ENCODE data around the gene WDHD1. TPM values are rescaled to one million over a fixed set of nuclear protein-coding genes. Genes with fewer than 3 reads are reported as not detected.

The WDHD1 gene
- total RNA-seq, 1 donor from 2014 or later = 1.6 TPM

DNA sequence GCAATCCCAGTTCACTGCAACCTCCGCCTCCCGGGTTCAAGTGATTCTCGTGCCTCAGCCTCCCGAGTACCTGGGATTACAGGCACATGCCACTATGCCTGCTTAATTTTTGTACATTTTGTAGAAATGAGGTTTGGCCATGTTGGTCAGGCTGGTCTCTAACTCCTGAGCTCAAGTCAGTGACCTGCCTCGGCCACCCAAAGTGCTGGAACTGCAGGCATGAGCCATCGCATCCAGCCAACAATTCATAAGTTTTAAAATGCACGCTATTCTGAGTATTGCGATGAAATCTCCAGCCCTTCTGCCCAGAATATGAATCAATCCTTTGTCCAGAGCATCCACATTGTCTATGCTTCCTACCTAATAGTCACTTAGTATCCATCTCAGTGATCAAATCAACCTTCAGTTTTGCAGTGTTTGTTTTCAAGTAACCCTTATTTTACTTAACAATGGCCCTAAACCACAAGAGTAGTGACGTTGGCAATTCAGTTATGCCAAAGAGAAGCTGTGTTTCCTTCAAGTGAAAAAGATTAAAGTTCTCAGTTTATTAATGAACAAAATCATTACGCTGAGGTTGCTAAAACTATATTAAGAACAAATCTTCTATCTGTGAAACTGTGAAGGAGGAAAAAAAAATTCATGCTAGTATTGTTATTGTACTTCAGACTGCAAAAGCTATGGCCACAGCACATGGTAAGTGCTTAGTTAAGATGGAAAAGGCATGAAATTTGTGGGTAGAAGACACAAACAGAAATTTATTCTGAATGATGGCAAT lies 135.2 kb downstream of the WDHD1 start:
- no peak for ATAC-seq
- no peak for DNase-seq
- intact Hi-C loops (cut with micrococcal nuclease) = no loop called here

DNA sequence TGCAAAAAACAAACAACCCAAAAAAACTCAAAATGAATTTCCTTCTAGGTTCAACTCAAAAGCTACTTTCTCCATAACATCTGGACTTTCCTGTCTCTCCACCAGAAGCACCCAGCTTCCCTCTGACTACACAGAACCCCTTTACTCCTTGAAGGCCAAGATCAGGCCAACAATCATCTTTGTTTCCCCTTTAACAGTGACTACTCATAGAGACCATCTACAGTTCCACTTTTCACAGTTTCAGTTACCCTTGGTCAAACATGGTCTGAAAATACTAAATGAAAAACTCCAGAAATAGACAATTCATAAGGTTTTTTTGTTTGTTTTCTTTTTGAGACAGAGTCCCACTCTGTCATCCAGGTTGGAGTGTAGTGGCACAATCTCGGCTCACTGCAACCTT lies 136.1 kb downstream of the WDHD1 start:
- DNase-seq = no peak
- intact Hi-C loops (cut with micrococcal nuclease) = no loop called here
- no peak for ATAC-seq

DNA sequence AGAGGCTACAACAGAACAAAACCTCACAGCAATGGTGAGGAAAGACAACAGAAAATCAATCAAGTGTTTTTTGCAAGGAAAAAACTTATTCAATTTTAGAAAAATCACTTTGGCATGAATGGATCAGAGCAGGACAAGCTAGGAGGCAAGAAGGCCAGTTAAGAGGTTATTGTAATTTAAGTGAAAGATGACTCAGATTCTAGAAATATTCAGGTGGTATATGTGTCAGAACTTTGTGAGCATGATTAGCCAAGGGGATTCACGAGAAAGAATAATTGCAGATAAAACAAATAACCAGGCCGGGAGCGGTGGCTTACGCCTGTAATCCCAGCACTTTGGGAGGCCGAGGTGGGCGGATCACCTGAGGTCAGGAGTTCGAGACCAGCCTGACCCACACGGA lies 137.0 kb downstream of the WDHD1 start:
- no peak for DNase-seq
- intact Hi-C loops (cut with micrococcal nuclease) = no loop called here
- no peak for ATAC-seq

Other genes starting within 250 kb of the WDHD1 start
- gene GCH1, start 124.3 kb downstream of the WDHD1 start, total RNA-seq = 2.1 TPM
- 12.6 TPM for gene SOCS4, start 137 bp upstream of the WDHD1 start, total RNA-seq
- 58.1 TPM for gene MAPK1IP1L, start 24.5 kb upstream of the WDHD1 start, total RNA-seq
- 249 TPM for gene LGALS3, start 102.2 kb upstream of the WDHD1 start, total RNA-seq
- 0.35 TPM for gene DLGAP5, start 164.5 kb upstream of the WDHD1 start, total RNA-seq
- 27.2 TPM for gene FBXO34, start 244.3 kb upstream of the WDHD1 start, total RNA-seq